Measurements from ENCODE around the gene EHD4. TPM values are rescaled to one million over a fixed set of nuclear protein-coding genes. Genes with fewer than 3 reads are reported as not detected.

Gene EHD4
- total and polyA plus RNA-seq, 9 donors, result 8.8 to 23.3 (median 13.7) TPM

DNA sequence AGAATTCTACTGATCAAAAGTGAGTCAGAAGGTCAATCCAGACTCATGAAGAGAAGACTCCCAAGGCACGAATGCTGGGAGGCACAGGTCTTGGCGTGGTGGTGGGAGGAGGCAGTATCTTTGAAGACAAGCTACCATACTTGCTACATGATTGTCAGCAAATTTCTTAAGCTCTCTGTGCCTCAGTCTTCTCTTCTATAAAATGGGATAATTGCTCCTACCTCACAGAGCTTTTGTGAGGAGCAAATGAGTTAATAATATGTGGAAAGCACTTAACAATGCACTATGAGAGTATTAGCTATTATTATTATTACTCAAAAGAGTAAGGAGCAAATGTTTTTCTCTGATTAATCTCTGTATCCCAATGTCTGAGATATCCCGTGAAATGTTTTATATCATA, 36.2 kb downstream of the EHD4 start:
- Histone ChIP-seq H3K36me3 (no peaks in the 10 kb centered on the region), H3K4me1 (ENCODE audit: insufficient read depth) (no peaks in the 10 kb centered on the region), H3K27me3 (no peaks in the 10 kb centered on the region), H3K27ac (no peak overlapping the region), H3K4me3 (no peak overlapping the region), H3K9me3 (no peaks in the 10 kb centered on the region)
- TF ChIP-seq POLR2A (IDR thresholded peaks at IDR 0.05) (no peak), CTCF (IDR thresholded peaks at IDR 0.05) (no peak), EP300 (IDR thresholded peaks at IDR 0.05) (no peak)
- DNase-seq, result no peak
- WGBS, 3 donors, result 92 to 93% (median 93%) methylated on average over 3 of the region's 3 CpGs
- intact Hi-C loops (cut with DNase I), result no loop called here

- no peaks in the 10 kb centered on the region for H3K4me1 ChIP-seq (ENCODE audit: insufficient read depth)
Observed at GRCh38 chr15:41935566-41936020, 36.8 kb downstream of the EHD4 start.

GRCh38 chr15:41934843-41935242, 37.5 kb downstream of the EHD4 start:
- Histone ChIP-seq H3K4me1 (ENCODE audit: insufficient read depth) (no peaks in the 10 kb centered on the region), H3K27ac (no peak overlapping the region), H3K27me3 (no peaks in the 10 kb centered on the region), H3K4me3 (no peak overlapping the region), H3K9me3 (no peaks in the 10 kb centered on the region), H3K36me3 (no peaks in the 10 kb centered on the region)
- no peak for DNase-seq
- intact Hi-C loops (cut with DNase I), result no loop called here
- TF ChIP-seq CTCF (IDR thresholded peaks at IDR 0.05) (no peak), EP300 (IDR thresholded peaks at IDR 0.05) (no peak), POLR2A (IDR thresholded peaks at IDR 0.05) (no peak)
- WGBS, 3 donors, result 75 to 85% (median 85%) methylated on average over 4 of the region's 4 CpGs

More at GRCh38 chr15:41935566-41936020, 36.8 kb downstream of the EHD4 start:
- no peak for DNase-seq
- no peak for TF ChIP-seq CTCF (IDR thresholded peaks at IDR 0.05)
- no peak for TF ChIP-seq POLR2A (IDR thresholded peaks at IDR 0.05)
- TF ChIP-seq EP300 (IDR thresholded peaks at IDR 0.05), result no peak
- H3K4me3 ChIP-seq, result no peak overlapping the region
- no peaks in the 10 kb centered on the region for H3K36me3 ChIP-seq
- H3K27ac ChIP-seq, result no peak overlapping the region
- no peaks in the 10 kb centered on the region for H3K9me3 ChIP-seq
- intact Hi-C loops (cut with DNase I), result no loop called here
- H3K27me3 ChIP-seq, result no peaks in the 10 kb centered on the region
- WGBS, 3 donors, result 74 to 94% (median 75%) methylated on average over 5 of the region's 5 CpGs

DNA sequence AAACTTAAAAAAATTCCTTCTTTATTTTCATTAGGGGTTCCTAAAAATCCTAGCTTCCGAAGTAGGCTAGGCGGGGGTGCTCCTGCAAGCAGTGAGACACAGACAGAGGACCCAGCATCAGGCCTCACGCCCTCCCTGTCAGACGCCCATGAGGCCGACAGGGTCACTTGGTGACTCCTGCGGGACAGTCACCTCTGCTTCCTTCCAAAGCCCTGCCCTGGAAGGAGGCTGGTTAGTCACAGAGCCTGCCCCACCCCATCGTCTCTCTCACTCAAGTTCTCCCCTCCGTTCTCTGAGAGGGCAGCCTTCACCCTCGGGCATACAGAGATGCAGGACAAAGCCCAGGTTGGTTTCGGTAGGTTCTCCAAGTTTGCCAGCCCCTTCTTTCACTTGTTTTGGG, 38.6 kb downstream of the EHD4 start:
- Histone ChIP-seq H3K9me3 (no peaks in the 10 kb centered on the region), H3K4me1 (ENCODE audit: insufficient read depth) (peaks cover under 1% of the 10 kb centered on the region), H3K27ac (no peak overlapping the region), H3K27me3 (no peaks in the 10 kb centered on the region), H3K4me3 (no peak overlapping the region), H3K36me3 (no peaks in the 10 kb centered on the region)
- intact Hi-C loops (cut with DNase I), result no loop called here
- WGBS, 3 donors, result 68 to 76% (median 69%) methylated on average over 10 of the region's 10 CpGs
- TF ChIP-seq EP300 (IDR thresholded peaks at IDR 0.05), result no peak
- TF ChIP-seq CTCF (IDR thresholded peaks at IDR 0.05), result no peak
- no peak for TF ChIP-seq POLR2A (IDR thresholded peaks at IDR 0.05)
- DNase-seq, result no peak

Measured in ovary (tissue), 9 donors.